ENCODE results near the gene TMEM106C.

TMEM106C gene

GRCh38 chr12:47963340-47964040, at the start of gene TMEM106C:
TSS of gene TMEM106C (plus strand) at chr12:47963596. CDS start at chr12:47964237, 641 bp downstream.
- peak; percentile 89 for DNase-seq

DNA sequence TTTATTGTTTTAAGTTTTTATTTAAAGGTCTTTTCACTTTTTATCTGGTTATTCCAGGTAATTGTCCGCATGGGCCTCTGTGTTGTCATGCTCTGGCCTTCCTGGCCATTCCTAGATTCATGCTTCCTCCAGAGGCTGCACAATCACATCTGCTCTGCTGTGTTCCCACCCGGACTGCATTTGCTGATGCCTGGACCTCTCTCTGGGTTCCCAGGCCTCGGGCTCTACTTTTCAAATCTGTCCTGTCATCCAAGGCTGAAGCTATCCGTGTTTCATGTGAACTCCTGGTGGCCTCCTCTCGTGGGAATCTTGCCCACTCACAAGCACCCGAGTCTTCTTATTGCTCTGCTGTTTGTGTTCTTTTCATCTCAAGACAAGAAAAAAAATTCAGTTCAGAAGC, 42.5 kb upstream of the TMEM106C start:
- no peak for DNase-seq

DNA sequence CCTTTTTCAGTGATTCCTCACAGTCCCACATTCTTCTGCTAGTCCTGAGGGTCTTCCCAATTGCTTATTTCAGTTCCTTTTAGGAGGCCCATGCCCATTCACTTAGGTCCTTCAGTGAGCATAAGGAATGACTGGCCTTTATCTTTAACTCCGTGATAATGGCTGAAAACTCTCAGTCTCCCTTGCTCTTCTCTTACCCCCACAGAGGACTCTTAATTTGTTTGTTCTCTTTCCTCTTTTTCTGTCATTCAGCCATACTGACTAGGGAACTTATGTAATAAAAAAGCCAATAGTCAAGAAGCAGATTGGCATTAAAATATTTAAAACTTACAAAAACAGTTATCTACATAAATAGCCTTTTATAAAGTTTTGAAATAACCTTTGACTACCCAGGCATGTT, 41.5 kb upstream of the TMEM106C start:
- no peak for DNase-seq

- no peak for DNase-seq
These were observed 36.0 kb upstream of the TMEM106C start for GRCh38 chr12:47927346-47927745.

DNA sequence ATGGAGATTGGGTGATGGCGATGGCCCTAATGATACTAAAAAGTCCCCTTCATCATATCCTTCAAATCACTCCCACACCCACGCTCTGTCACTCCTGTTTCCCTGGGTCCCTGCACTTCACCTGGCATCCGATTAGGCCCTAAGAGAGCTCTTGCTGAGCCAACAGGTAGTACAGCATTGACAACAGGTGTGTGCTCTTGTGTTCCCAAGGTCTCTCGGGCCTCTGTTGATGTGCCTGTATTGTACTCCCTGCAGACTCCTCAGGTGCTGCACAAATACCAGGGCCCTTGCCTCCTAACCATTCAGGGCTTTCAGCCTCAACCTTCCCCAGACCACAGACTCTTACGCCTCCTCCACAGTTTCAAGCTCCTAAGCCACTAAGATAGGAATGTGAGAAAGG, 32.8 kb upstream of the TMEM106C start:
- no peak for DNase-seq

DNA sequence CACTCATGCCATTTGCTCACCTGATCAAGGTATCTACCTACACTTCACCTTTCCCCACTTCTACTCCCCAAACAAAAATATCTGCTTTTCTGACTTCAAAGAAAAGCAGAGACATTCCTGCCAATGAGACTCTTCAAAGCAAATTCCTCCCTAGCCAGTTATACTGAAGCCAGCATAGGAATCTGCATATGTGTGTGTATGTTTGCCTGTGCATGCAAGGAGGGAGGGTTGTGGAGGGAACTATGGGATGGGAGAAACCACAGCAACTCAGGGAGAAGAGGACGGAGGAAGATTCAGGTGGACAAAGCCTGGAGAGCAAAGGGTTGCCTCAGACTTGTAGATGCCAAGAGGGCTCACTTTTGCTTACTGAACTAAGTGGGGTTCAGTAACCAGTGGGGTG, 32.2 kb upstream of the TMEM106C start:
- DNase-seq: no peak

GRCh38 chr12:47935184-47935583, 28.2 kb upstream of the TMEM106C start:
- peak; percentile 85 for DNase-seq

- DNase-seq: peak; percentile 84
These were observed 25.3 kb upstream of the TMEM106C start for GRCh38 chr12:47938093-47938492.

DNA sequence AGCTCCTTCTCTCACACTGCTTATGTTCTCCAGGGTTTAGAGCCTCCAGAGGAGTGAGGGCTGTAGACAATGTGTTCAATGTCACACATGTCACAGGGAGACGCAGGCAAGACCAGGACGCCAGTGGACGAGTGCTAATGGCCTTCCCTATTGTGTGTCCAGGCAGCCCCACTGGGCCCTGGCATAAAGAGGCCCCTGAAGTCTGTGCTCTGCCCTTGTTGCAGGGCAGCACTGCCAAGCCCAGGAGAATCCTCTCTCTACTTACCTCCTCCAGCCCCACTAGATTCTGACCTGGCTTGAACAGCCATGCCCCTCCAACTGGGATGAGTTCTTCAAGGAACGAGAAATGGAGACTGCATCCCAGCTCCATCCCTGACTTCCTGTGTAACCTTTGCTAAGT, 24.8 kb upstream of the TMEM106C start:
- no peak for DNase-seq

- no peak for DNase-seq
These were observed 24.3 kb upstream of the TMEM106C start for GRCh38 chr12:47939009-47939601.

DNA sequence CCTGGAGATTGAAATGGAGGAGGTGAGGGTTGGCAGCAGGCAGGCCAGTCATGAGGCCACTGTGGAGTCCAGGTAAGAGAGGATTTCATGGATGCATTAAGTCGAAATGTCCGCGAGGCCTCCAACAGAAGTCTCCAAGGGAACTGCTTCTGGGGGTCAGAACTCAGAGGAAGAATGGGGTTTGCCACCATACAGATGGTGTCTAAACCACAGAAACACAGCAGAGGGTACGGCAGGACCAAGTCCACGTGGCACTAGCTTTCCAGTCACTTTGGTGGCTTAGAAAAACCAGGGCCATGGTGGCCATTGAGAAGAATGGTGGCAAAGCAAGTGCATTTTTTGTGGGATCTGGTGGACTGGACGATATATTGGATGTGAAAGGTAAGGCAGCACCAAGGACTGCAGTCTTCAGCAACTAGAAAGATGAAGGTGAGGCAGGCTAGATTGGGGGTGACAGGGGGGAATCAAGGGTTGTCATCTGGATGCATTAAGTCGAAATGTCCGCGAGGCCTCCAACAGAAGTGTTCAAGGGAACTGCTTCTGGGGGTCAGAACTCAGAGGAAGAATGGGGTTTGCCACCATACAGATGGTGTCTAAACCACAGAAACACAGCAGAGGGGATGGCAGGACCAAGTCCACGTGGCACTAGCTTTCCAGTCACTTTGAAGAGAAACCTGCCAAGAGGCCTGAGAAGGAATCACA, 22.5 kb upstream of the TMEM106C start:
- no peak for DNase-seq

DNA sequence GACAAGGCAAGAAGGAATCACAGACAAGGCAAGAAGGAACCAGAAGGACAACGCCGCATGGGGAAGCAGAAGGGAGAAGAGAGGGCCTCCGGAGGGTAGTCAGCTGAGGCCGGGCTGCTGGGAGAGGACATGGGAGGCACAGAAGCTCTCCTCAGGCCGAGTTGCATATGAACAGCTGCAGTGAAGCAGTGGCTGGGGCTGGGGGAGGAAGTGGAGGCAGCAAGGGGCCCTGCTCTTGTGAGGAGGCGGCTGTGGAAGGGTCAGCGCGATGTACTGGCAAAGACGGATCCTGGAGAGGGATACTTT, 22.0 kb upstream of the TMEM106C start:
- no peak for DNase-seq

DNA sequence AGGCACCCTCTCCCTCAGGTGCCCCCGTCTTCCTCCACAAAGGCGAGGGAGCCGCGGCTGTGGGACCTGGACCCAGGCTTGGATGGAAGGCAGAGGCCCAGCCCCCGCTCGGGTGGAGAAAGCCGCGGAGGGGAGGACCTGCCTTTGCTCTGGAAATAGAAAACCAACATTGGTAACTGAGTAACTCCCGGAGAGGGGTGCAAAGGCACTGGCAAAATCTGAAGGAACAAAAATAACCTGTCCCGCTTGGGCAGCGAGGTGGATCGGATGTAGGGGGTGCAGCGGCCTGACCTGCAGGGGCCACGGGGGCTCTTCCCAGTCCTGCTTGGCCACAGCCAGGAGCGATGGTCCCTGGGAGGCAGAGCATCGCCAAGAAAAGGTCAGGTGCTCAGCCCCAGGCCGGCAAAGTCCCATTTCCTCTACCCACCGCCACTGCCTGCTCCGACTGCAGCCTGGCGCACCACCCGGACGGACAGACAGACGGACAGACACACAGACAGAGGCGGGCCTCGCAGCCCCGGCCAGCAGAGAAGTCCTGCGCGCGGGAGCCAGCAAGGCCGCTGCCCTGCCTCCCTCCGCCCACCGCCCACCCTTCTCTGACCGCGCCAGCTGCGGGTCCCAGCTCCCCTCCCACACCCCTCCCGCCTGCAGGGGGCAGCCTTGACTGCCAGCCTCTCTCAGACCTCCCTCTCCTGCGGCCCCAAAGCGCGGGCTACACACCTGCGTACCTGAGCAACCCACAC, 21.4 kb upstream of the TMEM106C start:
- DNase-seq: no peak

DNA sequence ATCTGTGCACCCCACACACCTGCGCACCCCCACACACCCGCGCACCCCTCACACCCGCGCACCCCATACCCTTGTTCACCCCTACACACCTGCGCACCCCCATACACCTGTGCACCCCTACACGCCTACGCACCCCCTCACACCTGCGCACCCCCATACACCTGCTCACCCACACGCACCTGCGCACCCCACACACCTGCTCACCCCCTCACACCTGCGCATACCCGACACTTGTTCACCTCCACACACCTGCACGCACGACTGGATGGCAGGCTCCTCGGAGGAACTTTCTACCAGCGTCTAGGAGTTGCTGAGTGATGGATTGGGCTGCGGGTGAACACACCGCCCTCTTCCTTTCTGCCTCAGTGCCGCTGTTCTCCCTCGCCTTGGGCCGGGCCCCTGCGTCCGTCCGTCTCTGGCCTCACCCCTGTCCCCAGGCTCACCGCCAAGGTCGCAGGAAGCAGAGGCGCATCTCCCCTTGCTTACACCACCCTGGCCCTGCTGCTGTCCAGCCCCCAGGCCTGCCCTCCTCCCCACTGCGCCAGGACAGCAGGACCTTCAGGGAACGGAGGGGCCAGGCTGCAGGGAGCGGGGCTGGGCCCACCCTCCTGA, 20.7 kb upstream of the TMEM106C start:
- no peak for DNase-seq

DNA sequence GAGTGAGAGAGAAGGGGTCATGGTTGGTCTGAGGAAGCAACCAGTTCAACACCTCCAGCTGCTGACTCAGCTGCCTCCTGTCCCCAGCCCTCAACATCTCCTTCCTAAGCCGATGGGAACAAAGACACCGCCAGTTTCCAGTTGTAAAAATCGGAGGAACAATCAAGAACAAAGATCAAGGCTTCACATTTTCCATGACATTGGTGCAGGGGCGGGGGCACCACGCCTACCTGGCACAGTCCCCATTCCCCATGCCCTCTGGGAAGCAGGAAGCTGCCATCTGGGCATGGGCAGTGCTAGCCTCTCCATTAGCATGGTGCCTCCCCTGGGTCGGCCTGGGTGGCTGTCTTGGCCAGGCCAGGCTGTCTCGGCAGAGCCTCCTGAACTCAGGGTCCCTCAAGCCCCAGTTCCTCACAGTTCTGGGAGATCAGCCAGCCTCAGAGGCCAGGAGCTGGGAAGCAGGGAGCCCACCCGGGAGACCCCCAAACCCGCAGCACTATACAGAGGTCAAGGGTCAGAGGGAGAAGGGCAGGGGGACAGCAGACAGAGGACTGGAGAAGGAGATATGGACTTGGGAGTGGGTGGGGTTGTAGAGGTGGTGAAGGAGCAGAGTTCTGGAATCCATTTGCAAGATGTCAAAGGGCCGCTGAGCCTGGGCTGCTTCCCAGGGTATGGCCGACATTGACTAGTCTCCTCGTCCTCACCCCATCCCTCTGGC, 19.6 kb upstream of the TMEM106C start:
- no peak for DNase-seq

GRCh38 chr12:47944685-47945340, 18.6 kb upstream of the TMEM106C start:
- DNase-seq: no peak

DNA sequence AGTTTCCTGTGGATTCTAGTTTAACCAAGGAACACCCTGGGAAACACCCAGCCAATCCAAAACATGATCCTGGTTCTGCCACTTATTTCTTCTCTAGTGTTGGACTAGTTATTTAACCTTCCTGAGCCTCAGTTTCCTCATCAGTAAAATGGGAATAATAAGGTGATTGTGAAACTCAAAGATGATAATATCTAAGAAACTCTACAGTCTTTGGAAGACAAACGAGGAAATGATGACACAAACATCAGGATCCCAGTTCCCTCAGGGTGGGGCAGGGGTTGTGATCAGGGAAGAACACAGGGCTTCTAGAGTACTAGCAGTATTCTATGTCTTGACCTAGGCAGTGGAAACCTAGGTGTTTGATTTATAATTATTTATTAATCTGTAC, 18.1 kb upstream of the TMEM106C start:
- DNase-seq: no peak

GRCh38 chr12:47946413-47947323, 16.7 kb upstream of the TMEM106C start:
- DNase-seq: peak; percentile 50

GRCh38 chr12:47947341-47947740, 16.1 kb upstream of the TMEM106C start:
- DNase-seq: no peak

DNA sequence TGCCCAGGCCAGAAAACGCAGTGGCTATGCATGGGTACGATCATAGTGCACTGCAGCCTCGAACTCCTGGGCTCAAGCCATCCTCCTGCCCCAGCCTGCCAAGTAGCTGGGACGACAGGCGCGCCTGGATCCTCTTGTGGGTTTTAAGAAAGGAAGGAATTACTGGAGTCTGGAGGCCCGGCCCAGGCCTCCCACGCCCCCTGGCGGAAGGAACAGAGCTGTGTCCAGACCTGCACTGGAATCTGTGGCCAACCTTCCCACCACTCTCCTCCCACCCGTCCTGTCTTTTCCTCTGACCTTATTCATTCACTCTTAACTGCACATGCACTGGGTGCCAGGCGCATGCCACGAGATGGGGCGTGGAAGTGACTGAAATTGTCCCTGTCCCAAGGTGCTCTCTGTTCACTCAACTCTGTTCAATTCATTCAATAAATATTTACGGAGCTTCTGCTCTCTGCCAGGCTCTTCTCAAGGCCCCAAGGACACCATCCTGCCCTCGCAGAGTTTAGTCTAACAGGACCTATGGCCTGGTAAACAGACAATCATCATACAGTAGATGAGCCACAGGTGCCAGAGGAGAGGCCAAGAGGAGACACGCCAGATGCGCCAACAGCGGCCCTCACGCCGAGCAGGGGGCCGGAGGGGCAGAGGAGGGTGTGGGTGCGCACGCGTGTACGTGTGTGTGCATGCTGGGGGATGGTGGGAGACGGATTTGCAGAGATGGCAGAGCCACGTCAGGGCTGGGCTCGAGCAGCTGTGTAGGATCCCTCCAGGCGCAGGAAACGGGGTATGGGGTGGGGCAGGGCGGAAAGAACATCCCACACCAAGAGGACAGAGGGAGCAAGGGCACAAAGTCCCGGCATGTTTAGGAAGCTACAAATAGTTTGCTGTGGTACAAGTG, 13.7 kb upstream of the TMEM106C start:
- DNase-seq: peak; percentile 80
